SK-N-SH (cell line): ENCODE results near the gene BBOF1. TPM values are rescaled to one million over a fixed set of nuclear protein-coding genes. Genes with fewer than 3 reads are reported as not detected.
A peak's percentile ranks its signal among the peaks of the same experiment; 100 is the strongest.

ENCODE experiments used
- CTCF ChIA-PET: fragments of 300-600, 350-600 bp; formaldehyde crosslinking; extraction: SDS; loops from one replicate; lab custom pipeline; 2021; lab: Yijun Ruan, JAX
- POLR2A ChIA-PET: fragments of 350-600 bp; sonication (Branson Sonifier 250); formaldehyde crosslinking; extraction: SDS; loops from one replicate; lab custom pipeline; 2020; ENCODE audit warnings: antibody characterized with exemption, inconsistent platforms; lab: Yijun Ruan, JAX
- DNase-seq: peaks from one replicate; pipeline ENCODE4 v3.0.0; 2012
- H2AFZ ChIP-seq: fragments of 200-600 bp; sonication (generic); 2 replicates; pipeline ENCODE4 v1.8.1; 2016; ENCODE audit warnings: antibody characterized with exemption, mild to moderate bottlenecking, low read depth
- H3F3A ChIP-seq: fragments of 200-600 bp; sonication (generic); replicated peaks from 2 replicates; pipeline ENCODE3; 2016; ENCODE audit warnings: antibody characterized with exemption, mild to moderate bottlenecking; ENCODE audit not compliant: insufficient read depth
- H3K27ac ChIP-seq, 2 experiments: fragments of 200-500 bp in 1 of 2; fragments of 200-600 bp in 1 of 2; sonication (Bioruptor generic) in 1 of 2; sonication (generic), shearing (Covaris generic) in 1 of 2; 2 replicates each; pipeline versions ENCODE4 v1.5.1 to v1.6.1; 2014 to 2016; ENCODE audit warnings: low read depth in 2 of 2, inconsistent platforms in 1 of 2, low read length in 1 of 2, mild to moderate bottlenecking in 1 of 2, mixed read lengths in 1 of 2
- H3K27me3 ChIP-seq: fragments of 200-600 bp; sonication (generic), shearing (Covaris generic); 2 replicates; pipeline ENCODE4 v1.6.1; 2016; ENCODE audit warnings: mixed run types; ENCODE audit not compliant: insufficient read depth
- H3K36me3 ChIP-seq, 2 experiments: fragments of 200-500 bp in 1 of 2; fragments of 200-600 bp in 1 of 2; sonication (Bioruptor generic) in 1 of 2; sonication (generic) in 1 of 2; replicated peaks in 1 of 2; 2 replicates each; pipeline versions ENCODE3 to v1.5.1; 2014 to 2016; ENCODE audit warnings: low read length in 1 of 2, mild to moderate bottlenecking in 1 of 2; ENCODE audit not compliant: insufficient read depth in 2 of 2, control insufficient read depth in 1 of 2
- H3K4me1 ChIP-seq, 2 experiments: fragments of 200-500 bp in 1 of 2; fragments of 200-600 bp in 1 of 2; sonication (Bioruptor generic) in 1 of 2; sonication (generic), shearing (Covaris generic) in 1 of 2; 2 replicates each; pipeline versions ENCODE4 v1.5.1 to v1.6.1; 2014 to 2016; ENCODE audit warnings: low read depth in 1 of 2, low read length in 1 of 2, mixed run types in 1 of 2; ENCODE audit not compliant: insufficient read depth in 2 of 2, control insufficient read depth in 1 of 2
- H3K4me2 ChIP-seq: fragments of 200-600 bp; sonication (generic), shearing (Covaris generic); 2 replicates; pipeline ENCODE4 v1.6.1; 2017; ENCODE audit warnings: mixed run types
- H3K4me3 ChIP-seq, 2 experiments: fragments of 200-500 bp in 1 of 2; fragments of 200-600 bp in 1 of 2; sonication (Bioruptor generic) in 1 of 2; sonication (generic), shearing (Covaris generic) in 1 of 2; 2 replicates each; pipeline versions ENCODE4 v1.5.1 to v1.8.1; 2014 to 2016; ENCODE audit warnings: low read depth in 2 of 2, inconsistent platforms in 1 of 2, low read length in 1 of 2, mild to moderate bottlenecking in 1 of 2, mixed read lengths in 1 of 2, moderate library complexity in 1 of 2
- H3K79me2 ChIP-seq: fragments of 200-600 bp; sonication (generic); 2 replicates; pipeline ENCODE4 v1.8.1; 2017; ENCODE audit warnings: mild to moderate bottlenecking; ENCODE audit not compliant: insufficient read depth
- H3K9ac ChIP-seq: fragments of 200-600 bp; sonication (generic); 2 replicates; pipeline ENCODE4 v1.6.1; 2017; ENCODE audit warnings: mixed run types
- H3K9me2 ChIP-seq: fragments of 200-600 bp; sonication (generic); 2 replicates; pipeline ENCODE4 v1.6.1; 2017; ENCODE audit warnings: mixed run types
- H3K9me3 ChIP-seq: fragments of 200-600 bp; sonication (generic); 2 replicates; pipeline ENCODE4 v1.6.1; 2017; ENCODE audit warnings: mixed run types, mild to moderate bottlenecking, moderate library complexity
- H4K20me1 ChIP-seq: fragments of 200-600 bp; sonication (generic); 2 replicates; pipeline ENCODE4 v1.6.1; 2017; ENCODE audit warnings: mild to moderate bottlenecking, mixed run types; ENCODE audit not compliant: insufficient read depth
- ELF1 ChIP-seq: IDR thresholded peaks from 2 replicates; pipeline ENCODE4 v1.4.0; 2012
- PBX3 ChIP-seq: IDR thresholded peaks from 2 replicates; pipeline ENCODE4; 2012
- REST ChIP-seq: IDR thresholded peaks from 2 replicates; pipeline ENCODE4 v1.6.1; 2012; ENCODE audit warnings: mild to moderate bottlenecking, low read depth, low read length, moderate library complexity
- SIN3A ChIP-seq: IDR thresholded peaks from 2 replicates; pipeline ENCODE4 v1.6.1; 2012; ENCODE audit warnings: low read depth, mild to moderate bottlenecking, low read length, moderate library complexity, borderline replicate concordance
- YY1 ChIP-seq: IDR thresholded peaks from 2 replicates; pipeline ENCODE4 v1.4.0; 2012; ENCODE audit warnings: low read depth, mild to moderate bottlenecking
- ZBTB33 ChIP-seq: IDR thresholded peaks from 2 replicates; pipeline ENCODE4 v1.4.0; 2012; ENCODE audit warnings: low read depth, borderline replicate concordance
- WGBS: methylation state at CpG from one replicate; pipeline ENCODE4 v1.1.6; 2017; ENCODE audit warnings: low lambda C conversion rate; 5-methylcytosine and 5-hydroxymethylcytosine counted together
- polyA plus RNA-seq, 3 experiments: library from polyadenylated mRNA; depleted of rRNA; stranded (reverse); fragments of >200 nt; gene quantifications; 2 replicates each; pipeline ENCODE4 v1.2.3, GENCODE V29; 2012

Gene BBOF1
- polyA plus RNA-seq, 1 of the 3 experiments (the other 2 are of a cell fraction): 1.9 TPM

- peak; percentile 16; the same call in 1 of the 2 replicates for TF ChIP-seq REST
Observed at GRCh38 chr14:74084277-74085046, 65.3 kb downstream of the BBOF1 start, which contains the start of the genes ALDH6A1 and LIN52 (continued).

- POLR2A ChIA-PET: interaction anchor here (0.5 kb wide), 1 partner anchor 154 kb away, joined by 3 read pairs; the partner anchor contains the start of gene VSX2
- no peaks in the 10 kb centered on the region for H3K9me3 ChIP-seq
- peak; percentile 44 for DNase-seq
- H3K4me3 ChIP-seq: peak overlapping the region; percentile 65 to 83
- H3K4me2 ChIP-seq: peak overlapping the region; percentile 81
- H3K36me3 ChIP-seq: no peaks in the 10 kb centered on the region
- peaks cover 0 to 10% of the 10 kb centered on the region in 2 experiments; a peak in 2 of 4 replicates for H3K4me1 ChIP-seq
- H3K27me3 ChIP-seq: no peaks in the 10 kb centered on the region
- CTCF ChIA-PET: interaction anchor here (0.6 to 1.3 kb wide), 3 partner anchors 23 to 167 kb away, joined by 3 to 4 read pairs (median 4); no protein-coding TSS in a partner anchor
- peak overlapping the region; percentile 99 for H2AFZ ChIP-seq
- WGBS: 3% methylated on average over 26 of the region's 26 CpGs
- H3K79me2 ChIP-seq: peaks cover 41% of the 10 kb centered on the region
- H3F3A ChIP-seq: no peaks in the 10 kb centered on the region
- H4K20me1 ChIP-seq: no peaks in the 10 kb centered on the region
- H3K9ac ChIP-seq: peak overlapping the region; percentile 88
- peak overlapping the region; percentile 51 to 75 for H3K27ac ChIP-seq
- TF ChIP-seq SIN3A: 0 out of 2 replicates have a peak, but pooled peaks have one; percentile 20
- no peak for TF ChIP-seq ELF1
- TF ChIP-seq ZBTB33: no peak
- peak; percentile 59; the same call in 1 of the 2 replicates for TF ChIP-seq YY1
- 0 out of 2 replicates have a peak, but pooled peaks have one; percentile 1 for TF ChIP-seq PBX3
- H3K9me2 ChIP-seq: no peaks in the 10 kb centered on the region
Observed at GRCh38 chr14:74085047-74085637, 66.0 kb downstream of the BBOF1 start.
